ENCODE measurements around the gene GALNT3. TPM values are rescaled to one million over a fixed set of nuclear protein-coding genes. Genes with fewer than 3 reads are reported as not detected.
A peak's percentile ranks its signal among the peaks of the same experiment; 100 is the strongest.

Gene GALNT3
- polyA plus RNA-seq, 1 of the 3 experiments (the other 2 are of a cell fraction): 0.05 TPM

DNA sequence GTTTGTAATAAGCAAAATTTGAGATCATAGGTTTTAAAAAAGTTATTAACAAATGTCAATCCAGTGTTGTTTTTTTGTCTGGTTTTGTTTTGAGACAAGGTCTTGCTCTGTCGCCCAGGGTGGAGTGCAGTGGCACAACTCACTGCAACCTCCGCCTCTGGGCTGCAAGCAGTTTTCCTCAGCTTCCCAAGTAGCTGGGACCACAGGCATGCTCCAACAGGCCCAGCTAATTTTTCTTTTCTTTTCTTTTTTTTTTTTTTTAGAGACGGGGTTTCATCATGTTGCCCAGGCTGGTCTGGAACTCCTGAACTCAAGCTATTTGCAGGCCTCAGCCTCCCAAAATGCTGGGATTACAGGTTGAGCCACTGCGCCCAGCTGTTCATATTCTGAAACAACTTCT is 31.3 kb downstream of the GALNT3 start:
- Histone ChIP-seq H3K9me3 (no peaks in the 10 kb centered on the region), H3K27ac (ENCODE audit: low read depth in 2 of 2, low read length in 1 of 2) (no peak overlapping the region), H3K4me3 (ENCODE audit: low read depth in 2 of 2, low read length in 1 of 2) (no peak overlapping the region), H4K20me1 (ENCODE audit: insufficient read depth) (no peaks in the 10 kb centered on the region), H3K9ac (no peak overlapping the region), H3K36me3 (replicated peaks in 1 of 2; ENCODE audit: control insufficient read depth in 1 of 2, insufficient read depth in 2 of 2, low read length in 1 of 2) (no peaks in the 10 kb centered on the region), H3K4me1 (ENCODE audit: control insufficient read depth in 1 of 2, insufficient read depth in 2 of 2, low read depth in 1 of 2, low read length in 1 of 2) (no peaks in the 10 kb centered on the region; a peak in 2 of 4 replicates), H3F3A (replicated peaks; ENCODE audit: insufficient read depth) (no peaks in the 10 kb centered on the region), H3K4me2 (no peak overlapping the region), H2AFZ (ENCODE audit: low read depth) (no peak overlapping the region), H3K27me3 (ENCODE audit: insufficient read depth) (no peaks in the 10 kb centered on the region), H3K79me2 (ENCODE audit: insufficient read depth) (no peaks in the 10 kb centered on the region), H3K9me2 (no peaks in the 10 kb centered on the region)
- WGBS (ENCODE audit: low lambda C conversion rate): 90% methylated on average over 4 of the region's 4 CpGs
- DNase-seq: no peak
- POLR2A ChIA-PET: no interaction called here
- TF ChIP-seq CHD2 (IDR thresholded peaks at IDR 0.05; ENCODE audit: low read length, partially characterized antibody) (no peak), YY1 (IDR thresholded peaks at IDR 0.05; ENCODE audit: low read depth) (no peak), MXI1 (IDR thresholded peaks at IDR 0.05; ENCODE audit: low read depth, low read length) (no peak), SIN3A (IDR thresholded peaks at IDR 0.05; ENCODE audit: borderline replicate concordance, low read depth, low read length) (no peak), RAD21 (IDR thresholded peaks at IDR 0.05; ENCODE audit: low read length) (no peak), SMC3 (IDR thresholded peaks at IDR 0.05; ENCODE audit: low read depth, low read length) (no peak), ELF1 (IDR thresholded peaks at IDR 0.05) (no peak), FOXM1 (IDR thresholded peaks at IDR 0.05; ENCODE audit: low read depth) (no peak), JUND (IDR thresholded peaks at IDR 0.05) (no peak), RFX5 (IDR thresholded peaks at IDR 0.05; ENCODE audit: low read length) (no peak)
- TF ChIP-seq, protein P1, sequence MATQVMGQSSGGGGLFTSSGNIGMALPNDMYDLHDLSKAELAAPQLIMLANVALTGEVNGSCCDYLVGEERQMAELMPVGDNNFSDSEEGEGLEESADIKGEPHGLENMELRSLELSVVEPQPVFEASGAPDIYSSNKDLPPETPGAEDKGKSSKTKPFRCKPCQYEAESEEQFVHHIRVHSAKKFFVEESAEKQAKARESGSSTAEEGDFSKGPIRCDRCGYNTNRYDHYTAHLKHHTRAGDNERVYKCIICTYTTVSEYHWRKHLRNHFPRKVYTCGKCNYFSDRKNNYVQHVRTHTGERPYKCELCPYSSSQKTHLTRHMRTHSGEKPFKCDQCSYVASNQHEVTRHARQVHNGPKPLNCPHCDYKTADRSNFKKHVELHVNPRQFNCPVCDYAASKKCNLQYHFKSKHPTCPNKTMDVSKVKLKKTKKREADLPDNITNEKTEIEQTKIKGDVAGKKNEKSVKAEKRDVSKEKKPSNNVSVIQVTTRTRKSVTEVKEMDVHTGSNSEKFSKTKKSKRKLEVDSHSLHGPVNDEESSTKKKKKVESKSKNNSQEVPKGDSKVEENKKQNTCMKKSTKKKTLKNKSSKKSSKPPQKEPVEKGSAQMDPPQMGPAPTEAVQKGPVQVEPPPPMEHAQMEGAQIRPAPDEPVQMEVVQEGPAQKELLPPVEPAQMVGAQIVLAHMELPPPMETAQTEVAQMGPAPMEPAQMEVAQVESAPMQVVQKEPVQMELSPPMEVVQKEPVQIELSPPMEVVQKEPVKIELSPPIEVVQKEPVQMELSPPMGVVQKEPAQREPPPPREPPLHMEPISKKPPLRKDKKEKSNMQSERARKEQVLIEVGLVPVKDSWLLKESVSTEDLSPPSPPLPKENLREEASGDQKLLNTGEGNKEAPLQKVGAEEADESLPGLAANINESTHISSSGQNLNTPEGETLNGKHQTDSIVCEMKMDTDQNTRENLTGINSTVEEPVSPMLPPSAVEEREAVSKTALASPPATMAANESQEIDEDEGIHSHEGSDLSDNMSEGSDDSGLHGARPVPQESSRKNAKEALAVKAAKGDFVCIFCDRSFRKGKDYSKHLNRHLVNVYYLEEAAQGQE (IDR thresholded peaks at IDR 0.05; ENCODE audit: low read depth, low read length): no peak
- TF ChIP-seq, protein P2, sequence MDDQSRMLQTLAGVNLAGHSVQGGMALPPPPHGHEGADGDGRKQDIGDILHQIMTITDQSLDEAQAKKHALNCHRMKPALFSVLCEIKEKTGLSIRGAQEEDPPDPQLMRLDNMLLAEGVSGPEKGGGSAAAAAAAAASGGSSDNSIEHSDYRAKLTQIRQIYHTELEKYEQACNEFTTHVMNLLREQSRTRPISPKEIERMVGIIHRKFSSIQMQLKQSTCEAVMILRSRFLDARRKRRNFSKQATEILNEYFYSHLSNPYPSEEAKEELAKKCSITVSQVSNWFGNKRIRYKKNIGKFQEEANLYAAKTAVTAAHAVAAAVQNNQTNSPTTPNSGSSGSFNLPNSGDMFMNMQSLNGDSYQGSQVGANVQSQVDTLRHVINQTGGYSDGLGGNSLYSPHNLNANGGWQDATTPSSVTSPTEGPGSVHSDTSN (IDR thresholded peaks at IDR 0.05): no peak
- CTCF ChIA-PET: interaction anchor here (0.8 to 1.0 kb wide), 2 partner anchors 295 to 360 kb away, joined by 3 read pairs; no protein-coding TSS in a partner anchor

DNA sequence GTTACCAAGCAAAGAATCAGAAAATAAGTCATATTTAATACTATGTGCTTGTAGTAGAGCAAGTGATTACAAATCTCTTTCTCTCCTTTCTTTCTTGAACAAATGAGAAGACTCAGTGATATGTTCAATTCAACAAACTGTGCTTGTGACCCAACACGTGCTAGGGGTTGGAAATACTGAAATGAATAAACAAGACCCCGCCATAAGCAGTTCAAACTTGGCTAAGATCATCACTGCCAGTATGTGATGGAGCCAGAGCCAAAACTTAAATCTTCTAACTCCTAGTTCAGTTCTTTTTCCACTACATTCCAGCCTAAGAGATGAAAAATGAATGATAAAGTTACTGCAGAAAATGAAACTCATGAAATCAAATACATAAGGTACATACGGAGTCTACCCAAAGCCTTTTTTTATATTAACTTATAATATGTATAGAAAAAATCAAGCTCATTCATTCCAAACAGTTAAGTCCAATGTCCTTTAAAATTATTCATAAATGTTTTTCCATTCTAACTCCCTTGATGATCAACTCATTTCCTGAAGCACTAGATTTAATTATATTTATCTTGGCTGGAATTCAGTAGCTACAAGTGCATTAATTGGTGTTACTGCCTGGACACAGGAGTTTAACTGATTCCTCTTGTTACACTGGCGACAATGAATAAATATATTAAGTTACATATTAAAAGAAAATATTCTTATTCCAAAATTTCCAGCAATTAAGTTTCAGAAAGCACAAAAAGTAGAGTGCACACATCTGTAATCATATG is 36.0 kb downstream of the GALNT3 start:
- POLR2A ChIA-PET: no interaction called here
- 43% methylated on average over 4 of the region's 4 CpGs for WGBS (ENCODE audit: low lambda C conversion rate)

More for the DNA sequence above, 36.0 kb downstream of the GALNT3 start:
- Histone ChIP-seq H3K4me2 (no peak overlapping the region), H3K9me2 (no peaks in the 10 kb centered on the region), H2AFZ (ENCODE audit: low read depth) (0 out of 2 replicates have a peak overlapping the region, but pooled peaks have one; percentile 30), H3K4me3 (ENCODE audit: low read depth in 2 of 2, low read length in 1 of 2) (no peak overlapping the region), H3F3A (replicated peaks; ENCODE audit: insufficient read depth) (no peaks in the 10 kb centered on the region), H4K20me1 (ENCODE audit: insufficient read depth) (no peaks in the 10 kb centered on the region), H3K79me2 (ENCODE audit: insufficient read depth) (no peaks in the 10 kb centered on the region), H3K9ac (no peak overlapping the region), H3K4me1 (ENCODE audit: control insufficient read depth in 1 of 2, insufficient read depth in 2 of 2, low read depth in 1 of 2, low read length in 1 of 2) (no peaks in the 10 kb centered on the region; a peak in 2 of 4 replicates), H3K9me3 (no peaks in the 10 kb centered on the region), H3K27ac (ENCODE audit: low read depth in 2 of 2, low read length in 1 of 2) (peak overlapping the region in 1 of 2 experiments; percentile 53; a peak in 1 of 4 replicates), H3K36me3 (replicated peaks in 1 of 2; ENCODE audit: control insufficient read depth in 1 of 2, insufficient read depth in 2 of 2, low read length in 1 of 2) (no peaks in the 10 kb centered on the region), H3K27me3 (ENCODE audit: insufficient read depth) (no peaks in the 10 kb centered on the region)
- TF ChIP-seq RCOR1 (IDR thresholded peaks at IDR 0.05; ENCODE audit: low read length) (0 out of 2 replicates have a peak, but pooled peaks have one; percentile 7), NFIC (IDR thresholded peaks at IDR 0.05; ENCODE audit: borderline replicate concordance) (peak; percentile 12; the same call in 1 of the 2 replicates)
- TF ChIP-seq, protein P3, sequence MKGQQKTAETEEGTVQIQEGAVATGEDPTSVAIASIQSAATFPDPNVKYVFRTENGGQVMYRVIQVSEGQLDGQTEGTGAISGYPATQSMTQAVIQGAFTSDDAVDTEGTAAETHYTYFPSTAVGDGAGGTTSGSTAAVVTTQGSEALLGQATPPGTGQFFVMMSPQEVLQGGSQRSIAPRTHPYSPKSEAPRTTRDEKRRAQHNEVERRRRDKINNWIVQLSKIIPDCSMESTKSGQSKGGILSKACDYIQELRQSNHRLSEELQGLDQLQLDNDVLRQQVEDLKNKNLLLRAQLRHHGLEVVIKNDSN (IDR thresholded peaks at IDR 0.05; ENCODE audit: borderline replicate concordance, low read depth): no peak
- DNase-seq: peak; percentile 22
- CTCF ChIA-PET: interaction anchor here (0.6 kb wide), 1 partner anchor 26 kb away, joined by 3 read pairs; no protein-coding TSS in a partner anchor
